GM21390 (cell line): ENCODE measurements around the gene NDUFV2.
"Not testable (repeated sequence)": the region's sequence is repeated elsewhere in the genome, so short reads cannot be mapped to it uniquely, and the experiment has no call there.

Source experiments
- ATAC-seq: cut with Tn5 transposase; IDR thresholded peaks from one replicate; pipeline ENCODE4 v1.9.1; 2021; ENCODE audit not compliant: unreplicated experiment

The NDUFV2 gene

GRCh38 chr18:9088727-9089126 lies 13.8 kb upstream of the NDUFV2 start:
- ATAC-seq: not testable (repeated sequence)

DNA sequence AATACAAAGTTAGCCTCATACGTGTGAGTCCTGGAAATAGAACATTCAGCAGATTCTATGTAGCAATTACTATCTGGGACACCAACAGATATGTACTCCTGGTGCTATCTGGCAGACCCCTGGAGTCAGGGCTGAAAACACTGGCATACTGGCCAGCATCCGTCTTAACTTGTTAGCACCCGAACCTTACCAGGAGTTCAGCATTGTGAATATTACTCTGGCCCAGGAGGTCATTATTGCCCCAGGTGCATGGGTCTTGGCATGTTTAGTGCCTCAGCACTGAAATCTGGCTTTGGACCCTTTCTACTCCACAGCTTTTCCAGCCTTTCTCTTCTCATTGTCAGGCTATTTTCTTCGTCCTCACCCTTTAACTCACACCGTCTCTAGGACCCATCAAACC lies 11.9 kb upstream of the NDUFV2 start:
- ATAC-seq: no peak

- ATAC-seq: no peak
Measured at GRCh38 chr18:9091066-9091476, 11.4 kb upstream of the NDUFV2 start.

- no peak for ATAC-seq
Measured at GRCh38 chr18:9092665-9093064, 9.8 kb upstream of the NDUFV2 start.

DNA sequence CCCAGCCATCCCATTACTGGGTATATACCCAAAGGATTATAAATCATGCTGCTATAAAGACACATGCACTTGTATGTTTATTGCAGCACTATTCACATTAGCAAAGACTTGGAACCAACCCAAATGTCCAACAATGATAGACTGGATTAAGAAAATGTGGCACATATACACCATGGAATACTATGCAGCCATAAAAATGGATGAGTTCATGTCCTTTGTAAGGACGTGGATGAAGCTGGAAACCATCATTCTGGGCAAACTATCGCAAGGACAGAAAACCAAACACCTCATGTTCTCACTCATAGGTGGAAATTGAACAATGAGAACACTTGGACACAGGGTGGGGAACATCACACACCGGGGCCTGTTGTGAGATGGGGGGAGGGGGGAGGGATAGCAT lies 9.4 kb upstream of the NDUFV2 start:
- ATAC-seq: not testable (repeated sequence)

DNA sequence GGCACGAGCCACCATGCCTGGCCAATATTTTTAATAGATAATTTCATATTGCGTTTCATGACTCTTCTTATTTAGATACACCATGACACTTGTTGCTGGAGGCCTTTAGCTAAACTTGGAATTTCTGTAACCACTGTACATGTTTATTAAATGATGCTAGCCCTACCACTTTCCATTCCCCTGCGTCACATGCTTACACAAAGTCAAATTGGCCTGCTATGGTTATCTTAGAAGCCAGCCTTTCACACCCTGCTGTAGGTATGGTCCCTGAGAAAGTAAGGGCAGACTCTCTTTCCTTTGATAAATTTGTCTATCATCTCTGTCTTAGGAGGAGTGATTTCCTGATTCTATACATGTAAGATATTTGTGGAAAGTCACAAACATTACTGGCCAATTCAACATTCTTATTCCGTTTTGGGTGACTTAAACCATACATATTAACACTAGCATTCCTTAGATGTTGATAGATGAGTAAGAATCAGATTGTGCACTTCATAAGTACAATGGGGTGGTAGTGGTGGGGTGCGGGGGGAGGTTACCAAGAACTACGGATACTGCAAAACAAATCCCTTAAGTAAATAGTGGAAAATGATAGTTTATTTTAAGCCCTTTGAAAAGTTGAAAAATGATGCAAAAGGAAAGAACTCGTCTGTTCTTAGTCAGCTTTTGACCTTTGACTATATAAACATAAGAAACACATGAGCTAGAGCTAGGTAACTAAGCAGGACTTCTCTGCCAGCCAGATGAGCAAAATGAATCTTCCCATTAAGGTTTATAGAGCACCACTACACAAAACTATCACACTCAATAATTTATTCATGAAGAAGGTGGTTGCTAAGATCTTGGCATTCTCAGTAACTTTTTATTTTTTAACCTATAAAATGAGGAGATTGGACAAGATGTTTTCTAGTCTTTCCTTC lies 7.9 kb upstream of the NDUFV2 start:
- no peak for ATAC-seq

DNA sequence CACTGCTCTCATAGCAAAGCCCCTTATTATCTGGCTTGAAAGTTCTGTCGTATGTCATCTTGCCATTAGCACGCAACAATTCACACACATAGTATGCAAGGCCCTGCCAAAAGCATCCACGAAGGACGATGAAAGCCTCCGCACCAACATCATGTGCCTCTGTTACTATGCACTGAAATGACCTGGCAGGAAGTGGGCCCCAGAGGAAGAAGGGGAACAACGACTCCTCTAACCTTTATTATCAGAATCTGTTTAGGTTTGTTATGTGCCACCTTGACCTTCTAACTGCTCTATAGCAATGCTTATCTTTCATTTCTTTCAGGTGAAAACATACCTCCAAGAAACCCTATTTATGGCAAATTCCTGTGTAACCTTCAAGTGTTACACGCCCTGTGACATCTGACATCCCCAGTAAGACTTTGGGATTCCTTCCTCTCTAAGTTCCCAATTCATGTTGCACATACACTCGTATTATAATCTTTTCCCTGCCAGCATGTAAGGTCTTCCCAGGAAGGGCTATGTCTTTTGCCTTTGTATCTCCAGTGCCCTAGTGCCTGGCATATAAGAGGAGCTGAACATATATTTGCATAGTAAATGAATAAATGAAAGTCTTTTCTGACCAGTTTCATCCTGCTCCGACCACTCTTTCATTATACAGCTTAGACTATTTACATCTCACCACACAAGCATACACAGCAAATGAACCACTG lies 7.0 kb upstream of the NDUFV2 start:
- ATAC-seq: peak; percentile 93

DNA sequence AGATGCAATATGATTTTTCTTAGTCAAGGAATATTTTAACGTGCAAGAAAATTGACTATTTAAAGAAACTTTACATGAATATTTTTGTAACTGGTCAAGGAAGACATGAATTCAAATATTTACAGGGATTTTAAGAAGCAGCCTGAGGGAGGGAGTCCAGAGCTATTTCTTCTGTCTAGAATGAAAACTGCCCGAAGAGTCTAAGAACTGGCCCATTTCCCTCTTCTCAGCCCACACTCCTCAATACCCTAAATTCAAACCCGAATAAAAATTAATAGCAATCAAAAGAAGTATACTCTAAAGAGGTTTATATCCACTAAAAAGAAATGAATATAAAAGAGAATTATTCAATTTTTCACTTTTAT lies 6.5 kb upstream of the NDUFV2 start:
- ATAC-seq: no peak

DNA sequence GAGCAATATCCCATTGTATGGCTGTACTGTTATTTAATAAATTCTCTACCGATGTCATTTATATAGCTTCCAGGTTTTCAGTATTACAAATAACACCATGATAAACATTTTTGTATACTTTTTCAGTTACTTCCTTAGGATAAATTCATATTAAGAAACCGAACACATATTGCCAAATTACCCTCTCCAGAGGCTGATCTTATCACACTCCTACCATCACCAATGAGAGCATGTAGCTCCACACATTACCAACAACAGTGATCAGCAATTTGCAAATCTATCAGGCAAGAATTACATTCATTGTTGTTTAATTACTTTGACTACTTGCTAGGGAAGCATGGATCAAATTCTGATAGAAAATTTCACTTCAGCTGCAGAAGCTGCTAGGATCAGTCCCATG lies 5.8 kb upstream of the NDUFV2 start:
- ATAC-seq: no peak

GRCh38 chr18:9097349-9097748 lies 5.2 kb upstream of the NDUFV2 start:
- no peak for ATAC-seq

- ATAC-seq: no peak
Measured at GRCh38 chr18:9100796-9101195, 1.7 kb upstream of the NDUFV2 start.

DNA sequence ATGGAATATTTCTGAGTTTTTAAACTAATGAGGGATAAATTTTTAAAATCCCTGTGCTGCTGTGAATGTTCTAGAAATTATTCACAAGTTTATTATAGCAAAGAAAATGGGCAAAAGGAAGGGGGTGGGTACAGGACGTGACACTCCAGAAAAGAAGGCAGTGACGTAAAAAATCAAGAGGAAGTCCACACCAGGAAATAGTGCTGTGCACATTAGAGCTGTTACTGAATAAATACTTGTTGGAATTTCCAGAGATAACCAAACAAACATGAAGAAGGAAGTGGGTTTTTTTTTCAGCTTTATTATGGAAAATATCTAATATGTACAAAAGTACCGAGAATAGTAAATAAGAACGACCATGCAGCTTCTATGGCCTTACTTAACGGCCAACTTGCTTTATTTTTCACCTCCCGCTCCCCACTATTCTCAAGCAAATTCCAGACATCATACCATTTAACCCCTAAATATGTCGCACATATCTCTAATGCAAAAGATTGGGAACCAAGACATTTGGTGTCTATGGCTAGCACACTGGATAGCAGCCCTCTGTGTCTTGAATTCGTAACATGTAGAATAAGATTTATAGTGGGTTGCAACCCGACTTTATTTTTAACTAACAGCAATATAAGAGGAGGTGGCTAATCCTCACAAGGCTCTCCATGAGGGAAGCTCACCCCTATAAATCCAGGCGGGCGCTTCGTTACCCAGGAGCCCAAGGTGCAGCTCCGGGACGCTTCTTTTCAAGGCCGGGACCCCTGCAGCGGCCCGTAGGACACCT lies 580 bp upstream of the NDUFV2 start:
- peak; percentile 6 for ATAC-seq

GRCh38 chr18:9103376-9103873 lies 926 bp downstream of the NDUFV2 start:
- ATAC-seq: no peak

DNA sequence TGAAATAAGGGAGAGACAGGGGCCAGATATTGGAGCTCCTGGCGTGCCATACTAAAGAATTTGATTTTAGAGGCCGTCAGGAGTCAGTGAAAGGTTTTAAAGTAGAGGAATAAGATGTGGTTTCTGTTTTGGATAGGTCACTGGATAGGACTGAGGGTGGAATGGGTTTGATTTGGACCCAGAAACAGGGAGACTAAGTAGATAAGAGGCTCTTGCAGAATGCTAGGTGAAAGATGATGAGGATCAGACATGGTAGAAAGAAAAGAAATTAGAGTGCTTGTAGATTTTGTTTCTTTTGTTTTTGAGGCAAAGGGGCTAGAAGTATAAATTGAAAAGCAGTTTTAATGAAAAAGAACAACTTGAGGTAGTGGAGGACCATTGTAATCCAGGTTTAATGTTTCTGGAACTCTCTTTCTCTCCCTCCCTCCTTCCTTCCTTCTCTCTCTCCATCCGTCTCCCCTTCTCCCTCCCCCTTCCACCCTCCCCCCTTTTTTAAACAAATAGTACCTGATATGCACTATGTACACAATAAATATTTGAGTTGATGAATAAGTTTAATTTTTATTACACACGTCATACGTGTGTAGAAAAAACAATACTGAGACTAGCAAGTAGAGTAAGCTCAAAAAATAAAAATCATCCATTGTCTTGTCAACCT lies 1.9 kb downstream of the NDUFV2 start:
- ATAC-seq: no peak

DNA sequence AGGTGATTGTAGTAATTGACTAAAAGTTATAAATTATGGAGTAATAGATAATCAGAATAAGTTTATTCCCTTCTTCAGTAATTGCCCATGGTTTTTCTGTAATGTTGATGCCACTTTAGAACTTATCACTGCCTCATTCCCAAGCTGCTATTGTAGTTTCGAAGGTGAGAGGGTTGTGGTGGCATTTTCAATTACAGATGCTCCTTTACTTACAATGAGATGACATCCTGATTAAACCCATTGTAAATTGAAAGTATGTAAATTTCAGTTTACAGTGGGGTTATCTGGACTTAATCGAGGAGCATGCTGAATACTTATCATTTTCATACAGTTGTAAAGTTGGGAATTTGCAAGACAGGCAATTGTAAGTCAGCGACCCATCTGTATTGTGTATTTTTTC lies 2.9 kb downstream of the NDUFV2 start:
- ATAC-seq: no peak

DNA sequence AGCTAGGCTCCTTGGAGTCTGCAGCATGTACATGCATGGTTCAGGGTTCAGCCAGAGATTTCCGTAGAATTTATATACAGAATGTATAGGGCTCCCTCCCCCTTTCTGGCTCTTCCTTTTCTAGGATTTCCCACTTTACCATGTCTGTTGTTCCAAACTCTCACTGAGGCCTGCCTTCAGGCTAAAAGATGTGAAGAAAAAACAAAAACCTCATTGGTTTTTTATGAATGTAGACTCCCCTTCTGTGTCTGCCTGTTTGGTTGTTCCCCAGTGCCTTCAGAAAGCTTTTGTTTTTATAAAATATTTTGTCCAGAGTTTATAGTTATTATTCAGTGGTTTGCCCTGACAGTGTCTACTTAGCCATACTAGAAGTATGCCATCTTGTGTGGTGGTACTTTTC lies 3.6 kb downstream of the NDUFV2 start:
- no peak for ATAC-seq

- no peak for ATAC-seq
Measured at GRCh38 chr18:9106800-9107584, 4.5 kb downstream of the NDUFV2 start.

DNA sequence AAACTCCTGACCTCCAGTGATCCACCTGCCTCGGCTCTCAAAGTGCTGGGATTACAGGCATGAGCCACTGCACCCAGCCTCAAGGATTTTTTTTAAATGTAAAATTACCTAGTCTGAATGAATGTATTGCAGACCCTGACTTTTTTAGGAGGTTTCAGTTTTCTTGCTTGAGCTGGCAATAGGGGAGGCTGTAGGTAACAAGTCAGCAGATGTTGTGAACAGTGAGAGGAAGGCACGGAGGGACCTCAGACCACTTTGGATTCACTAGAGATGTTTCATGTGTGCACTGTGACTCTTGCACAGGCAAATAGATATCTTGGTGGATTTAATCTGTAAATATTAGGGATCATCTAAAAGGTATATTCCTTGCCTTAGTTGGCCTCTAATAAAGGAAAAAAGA lies 6.4 kb downstream of the NDUFV2 start:
- no peak for ATAC-seq

DNA sequence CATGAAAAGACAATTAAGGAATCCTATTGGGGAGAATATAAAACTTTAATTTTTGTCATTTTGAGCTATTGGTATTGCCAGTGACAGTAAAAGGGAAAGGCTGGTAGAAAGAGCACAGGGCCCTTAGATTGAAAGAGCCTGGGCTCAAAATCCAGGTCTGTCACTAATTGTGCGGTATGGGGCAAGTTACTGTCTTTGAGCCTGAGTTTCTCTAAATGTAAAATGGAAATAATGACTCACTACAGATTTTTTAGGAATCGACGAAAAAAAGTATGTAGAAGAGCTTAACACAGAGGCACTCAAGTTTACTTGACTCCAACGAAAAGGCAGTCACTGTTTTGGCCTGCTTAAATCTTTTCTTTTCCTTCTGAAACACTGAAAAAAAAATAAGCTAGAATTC lies 7.0 kb downstream of the NDUFV2 start:
- ATAC-seq: no peak

GRCh38 chr18:9113468-9114149 lies 11.1 kb downstream of the NDUFV2 start:
- ATAC-seq: no peak
